Left ventricle myocardium inferior (tissue), 1 donor: ENCODE data around the gene TPRA1. TPM values are rescaled to one million over a fixed set of nuclear protein-coding genes. Genes with fewer than 3 reads are reported as not detected.

Experiments
- DNase-seq: peaks from one replicate; pipeline ENCODE4 v3.0.0-alpha.2; 2020
- H3K27ac ChIP-seq: fragments of 200-600 bp; replicated peaks from 2 replicates; pipeline ENCODE4 v1.8.0; 2021
- H3K27me3 ChIP-seq: fragments of 200-600 bp; 2 replicates; pipeline ENCODE4 v1.8.0; 2021; ENCODE audit warnings: low read depth
- H3K36me3 ChIP-seq: fragments of 200-600 bp; 2 replicates; pipeline ENCODE4 v1.8.0; 2021
- H3K4me1 ChIP-seq: fragments of 200-600 bp; 2 replicates; pipeline ENCODE4 v1.8.0; 2021
- H3K4me3 ChIP-seq: fragments of 200-600 bp; 2 replicates; pipeline ENCODE4 v1.8.0; 2021; ENCODE audit warnings: mild to moderate bottlenecking, moderate library complexity
- H3K9me3 ChIP-seq: fragments of 200-600 bp; replicated peaks from 2 replicates; pipeline ENCODE4 v1.8.0; 2021
- CTCF ChIP-seq: fragments of 200-600 bp; IDR thresholded peaks from 2 replicates; pipeline ENCODE4 v1.8.0; 2021; ENCODE audit warnings: antibody characterized with exemption, mild to moderate bottlenecking, borderline replicate concordance
- intact Hi-C: fragments of 100-400 bp; cut with micrococcal nuclease; formaldehyde crosslinking; loops from one replicate; pipeline ENCODE4 v1.11.0; 2022
- total RNA-seq: library from RNA; stranded (reverse); fragmentation: NEBNext Ultra II Directional; extraction: Animal tissue kit (Norgen Biotek cat#: 25700); gene quantifications from one replicate; pipeline ENCODE4 v1.2.1, GENCODE V29; 2021
- donor health status: DM: no; HTN: yes; CAD: no; lungs with severe emphysema.

The TPRA1 gene
- total RNA-seq, 1 donor from 2014 or later = 17.4 TPM

- peaks cover 11% of the 10 kb centered on the region for H3K4me1 ChIP-seq
- intact Hi-C loops = no loop called here
- no peak within 1 kb of the TSS for H3K27ac ChIP-seq
- peak; percentile 57 for DNase-seq
- H3K36me3 ChIP-seq = no peaks in the 10 kb centered on the region
- peaks cover 38% of the 10 kb centered on the region for H3K27me3 ChIP-seq
- no peaks in the 10 kb centered on the region for H3K9me3 ChIP-seq
- peak within 1 kb of the TSS; percentile 69 for H3K4me3 ChIP-seq
- TF ChIP-seq CTCF = no peak
Observed at GRCh38 chr3:127628788-127629466, 38.4 kb upstream of the TPRA1 start, which contains the start of gene PODXL2. PODXL2 (plus strand) TSS chr3:127629185; CDS start chr3:127629220, 35 bp downstream.

- no peak for TF ChIP-seq CTCF
- H3K9me3 ChIP-seq = no peaks in the 10 kb centered on the region
- H3K4me3 ChIP-seq = no peak overlapping the region
- intact Hi-C loops = no loop called here
- H3K4me1 ChIP-seq = peaks cover 11% of the 10 kb centered on the region
- no peak overlapping the region for H3K27ac ChIP-seq
- H3K36me3 ChIP-seq = no peaks in the 10 kb centered on the region
- no peak for DNase-seq
- peaks cover 38% of the 10 kb centered on the region for H3K27me3 ChIP-seq
Observed at GRCh38 chr3:127628426-127628787, 37.9 kb upstream of the TPRA1 start.

GRCh38 chr3:127625821-127626220 lies 35.3 kb upstream of the TPRA1 start:
- no peak for TF ChIP-seq CTCF
- Histone ChIP-seq H3K36me3 (peaks cover 13% of the 10 kb centered on the region), H3K4me1 (peaks cover 11% of the 10 kb centered on the region), H3K27ac (no peak overlapping the region), H3K9me3 (no peaks in the 10 kb centered on the region), H3K4me3 (no peak overlapping the region), H3K27me3 (peaks cover 15% of the 10 kb centered on the region)
- DNase-seq = no peak
- intact Hi-C loops = no loop called here

GRCh38 chr3:127624063-127624462 lies 33.5 kb upstream of the TPRA1 start:
- Histone ChIP-seq H3K4me1 (no peaks in the 10 kb centered on the region), H3K27me3 (no peaks in the 10 kb centered on the region), H3K9me3 (no peaks in the 10 kb centered on the region), H3K4me3 (no peak overlapping the region), H3K36me3 (peaks cover 20% of the 10 kb centered on the region), H3K27ac (no peak overlapping the region)
- intact Hi-C loops = no loop called here
- TF ChIP-seq CTCF = no peak
- DNase-seq = no peak

GRCh38 chr3:127622772-127623576 lies 32.4 kb upstream of the TPRA1 start:
- Histone ChIP-seq H3K4me3 (no peak overlapping the region), H3K4me1 (no peaks in the 10 kb centered on the region), H3K36me3 (peaks cover 20% of the 10 kb centered on the region), H3K9me3 (no peaks in the 10 kb centered on the region), H3K27ac (no peak overlapping the region), H3K27me3 (no peaks in the 10 kb centered on the region)
- DNase-seq = no peak
- intact Hi-C loops = no loop called here
- TF ChIP-seq CTCF = no peak
